HL-60 (cell line): ENCODE results near the gene SZT2.

Experiments used
- CTCF ChIP-seq: IDR thresholded peaks from one replicate; pipeline ENCODE4 v1.5.1; 2011; ENCODE audit warnings: low read length, control low read depth, inconsistent platforms; ENCODE audit not compliant: insufficient read depth
- GABPA ChIP-seq: IDR thresholded peaks from 2 replicates; pipeline ENCODE4 v1.6.1; 2012; ENCODE audit warnings: low read depth
- POLR2AphosphoS5 ChIP-seq: IDR thresholded peaks from 2 replicates; pipeline ENCODE4 v1.6.1; 2012; ENCODE audit warnings: low read depth
- REST ChIP-seq: IDR thresholded peaks from 2 replicates; pipeline ENCODE4 v1.6.1; 2012; ENCODE audit warnings: low read depth; ENCODE audit not compliant: insufficient replicate concordance

GRCh38 chr1:43381612-43382011 lies 8.1 kb upstream of the SZT2 start:
- no peak for TF ChIP-seq CTCF
- TF ChIP-seq POLR2AphosphoS5, result peak; percentile 52
- TF ChIP-seq REST, result no peak
- TF ChIP-seq GABPA, result no peak
